Measurements from ENCODE around the gene STRADA.

STRADA gene

DNA sequence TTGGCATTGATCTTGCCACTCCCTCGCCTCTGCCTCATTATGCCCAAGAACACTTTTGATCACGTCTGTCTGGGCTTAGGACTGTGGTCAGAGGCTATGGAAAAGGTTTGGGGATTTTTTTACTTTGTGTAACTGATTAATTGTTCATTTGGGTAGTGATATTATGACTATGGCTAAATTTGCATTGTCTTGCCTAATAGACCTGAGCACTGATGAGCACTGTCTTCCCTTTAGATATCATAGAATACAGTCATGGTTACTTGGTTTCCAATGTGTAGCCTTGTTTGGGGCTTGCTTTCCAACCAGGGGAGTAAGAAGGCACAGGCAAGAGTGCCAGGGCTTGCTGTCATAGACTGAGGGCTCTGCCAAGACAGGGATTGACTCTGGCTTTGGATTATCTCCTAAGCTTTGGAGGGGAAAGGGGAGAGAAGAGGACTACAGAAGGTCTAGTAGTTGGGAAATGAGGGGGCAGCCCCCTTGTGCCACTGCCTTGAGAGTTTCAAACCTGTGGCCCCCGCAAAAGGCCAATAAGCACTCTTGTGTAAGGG is 55.4 kb downstream of the STRADA start:
- DNase-seq, result no peak

DNA sequence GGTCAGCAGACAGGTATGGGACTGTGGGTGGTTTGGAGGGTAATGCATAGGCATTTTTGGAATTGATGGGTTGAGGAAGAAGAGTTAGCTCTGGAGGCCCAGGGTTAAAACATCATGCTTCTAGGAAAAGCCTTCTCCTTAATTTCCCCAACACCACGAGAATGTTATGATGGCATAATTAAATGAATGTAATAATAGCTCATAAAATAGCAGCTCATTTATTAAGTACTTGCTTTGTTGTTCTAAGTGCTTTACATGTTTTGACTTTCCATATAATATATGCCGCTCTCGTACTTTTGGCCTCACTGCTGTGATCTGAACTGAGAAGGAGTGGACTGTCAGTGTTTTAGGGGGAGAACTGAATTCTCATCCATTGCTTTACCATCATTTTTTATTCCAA is 56.0 kb downstream of the STRADA start:
- DNase-seq, result no peak

DNA sequence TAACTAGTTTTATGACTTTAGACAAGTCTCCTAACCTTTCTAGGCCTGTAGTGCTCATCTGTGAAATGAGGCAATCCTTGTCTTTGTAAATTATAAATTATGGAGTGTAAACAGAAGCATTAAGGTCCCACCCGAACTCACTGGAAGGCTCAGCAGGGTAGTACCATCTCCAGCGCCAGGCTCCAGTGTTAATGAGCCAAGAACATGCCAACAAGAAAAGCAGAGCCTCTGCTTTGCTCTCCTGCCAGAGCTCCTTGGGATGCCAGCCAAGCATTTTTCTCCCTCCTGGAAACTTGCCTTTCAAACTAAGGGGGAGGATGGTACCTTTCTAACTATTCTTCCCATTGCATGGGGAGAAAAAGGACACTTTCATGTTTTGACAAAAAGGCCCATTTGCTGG is 56.6 kb downstream of the STRADA start:
- DNase-seq, result peak in 16 of 51 donors; percentile 18 to 57 (median 36)

DNA sequence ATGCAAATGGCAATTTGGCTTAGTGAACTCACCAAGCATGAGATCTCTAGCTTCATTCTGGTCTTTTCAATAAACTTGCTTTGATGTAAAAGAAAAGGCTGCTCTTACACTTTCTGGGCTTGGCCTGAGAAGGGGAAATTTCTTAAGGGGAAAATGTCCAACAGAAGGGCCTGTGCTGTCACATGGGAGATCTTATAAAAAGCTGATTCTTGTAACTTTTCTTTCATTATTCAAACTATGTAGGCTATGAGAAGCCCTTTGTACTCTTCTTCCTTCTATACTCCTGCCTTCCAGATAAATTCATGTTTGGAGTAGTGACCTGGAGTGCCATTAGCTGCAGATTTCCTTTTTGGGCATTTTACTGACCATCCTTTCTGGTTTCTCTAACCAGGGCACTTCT is 58.6 kb downstream of the STRADA start:
- DNase-seq, result no peak

DNA sequence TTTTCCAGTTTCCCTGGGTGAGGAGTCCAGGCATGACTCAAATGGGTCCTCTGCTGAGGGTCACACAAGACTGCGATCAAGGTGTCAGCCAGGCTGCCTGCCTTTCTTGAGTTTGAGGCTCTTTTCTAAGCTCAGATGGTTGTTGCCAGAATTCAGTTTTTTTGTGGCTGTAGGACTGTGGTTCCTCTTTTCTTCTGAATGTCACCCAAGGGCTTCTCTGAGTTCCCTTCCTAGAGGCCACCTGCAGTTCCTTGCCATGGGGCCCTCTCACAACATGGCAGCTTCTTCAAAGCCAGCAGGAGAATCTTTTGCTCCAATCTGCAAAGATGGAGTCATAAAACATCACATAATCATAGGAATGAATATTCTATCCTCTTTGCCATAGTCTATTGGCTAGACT is 59.2 kb downstream of the STRADA start:
- DNase-seq, result no peak

DNA sequence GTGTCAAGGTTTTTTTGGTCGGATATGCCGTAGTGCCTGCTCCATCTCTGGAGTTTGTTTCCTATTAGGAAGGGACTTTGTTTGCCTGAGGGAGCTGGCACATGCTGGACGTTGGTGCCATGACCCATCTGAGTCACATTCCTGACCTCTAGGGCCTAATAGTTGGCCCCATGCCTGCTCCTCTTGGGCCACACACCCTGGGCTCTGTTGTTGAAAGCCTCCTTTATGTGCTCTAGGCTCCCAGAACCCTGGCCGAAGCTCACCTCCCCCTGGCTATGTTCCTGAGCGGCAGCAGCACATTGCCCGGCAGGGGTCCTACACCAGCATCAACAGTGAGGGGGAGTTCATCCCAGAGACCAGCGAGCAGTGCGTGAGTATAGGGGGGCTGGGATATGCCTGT is 60.1 kb downstream of the STRADA start:
- DNase-seq, result no peak

DNA sequence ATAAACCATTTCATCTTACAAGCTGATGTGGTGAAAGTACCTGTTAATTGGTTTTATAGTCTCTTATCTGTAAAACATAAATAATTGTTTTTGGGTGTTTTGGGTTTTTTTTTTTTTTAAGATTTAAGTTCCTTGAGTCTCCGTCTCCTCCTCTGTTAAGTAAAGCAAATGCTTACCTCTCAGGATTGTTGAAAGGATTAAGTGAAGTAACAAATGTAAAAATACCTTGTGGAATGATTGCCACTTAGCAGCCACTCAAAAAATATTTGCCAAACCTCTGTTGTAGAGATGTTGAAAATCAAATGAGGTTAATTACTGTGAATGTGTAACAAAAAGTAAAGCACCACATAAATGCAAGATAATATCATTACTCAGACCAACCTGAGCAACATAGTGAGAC is 60.9 kb downstream of the STRADA start:
- no peak for DNase-seq

DNA sequence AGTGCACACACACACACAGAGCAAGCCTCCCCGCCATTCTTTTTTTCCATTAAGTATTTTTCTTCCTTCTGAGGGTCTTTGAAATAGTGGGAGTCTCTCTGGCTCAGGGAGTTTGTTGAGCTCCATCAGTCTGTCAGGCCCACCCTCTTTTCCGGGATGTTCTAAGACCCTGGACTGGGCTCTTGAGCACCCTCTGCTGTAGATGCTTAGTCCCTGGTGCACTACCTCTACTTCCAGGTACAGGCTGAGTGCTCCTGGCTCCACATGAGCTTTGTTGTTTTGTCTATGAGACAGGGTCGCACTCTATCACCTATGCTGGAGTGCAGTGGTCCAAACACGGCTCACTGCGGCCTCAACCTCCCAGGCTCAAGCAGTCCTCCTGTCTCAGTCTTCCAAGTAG is 62.4 kb downstream of the STRADA start:
- DNase-seq, result no peak

DNA sequence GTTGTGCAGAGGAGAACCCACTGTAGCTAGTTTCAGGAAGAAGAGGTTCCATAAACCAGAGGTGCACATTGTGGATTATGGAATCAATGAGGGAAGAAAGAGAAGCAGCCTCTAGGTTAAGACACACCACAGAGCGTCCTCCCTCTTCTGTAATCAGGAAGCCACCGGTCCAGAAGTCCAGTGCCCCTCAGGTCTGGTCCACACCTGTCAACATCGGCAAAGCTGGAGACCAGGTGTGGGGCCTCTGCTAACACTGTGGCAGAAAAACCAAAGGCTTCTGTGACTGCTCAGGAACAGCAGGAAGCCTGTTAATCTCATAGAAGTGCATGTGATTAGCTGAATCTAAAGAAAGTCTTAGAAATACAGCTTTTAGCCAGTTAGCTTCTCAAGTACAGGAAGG is 65.0 kb downstream of the STRADA start:
- no peak for DNase-seq

DNA sequence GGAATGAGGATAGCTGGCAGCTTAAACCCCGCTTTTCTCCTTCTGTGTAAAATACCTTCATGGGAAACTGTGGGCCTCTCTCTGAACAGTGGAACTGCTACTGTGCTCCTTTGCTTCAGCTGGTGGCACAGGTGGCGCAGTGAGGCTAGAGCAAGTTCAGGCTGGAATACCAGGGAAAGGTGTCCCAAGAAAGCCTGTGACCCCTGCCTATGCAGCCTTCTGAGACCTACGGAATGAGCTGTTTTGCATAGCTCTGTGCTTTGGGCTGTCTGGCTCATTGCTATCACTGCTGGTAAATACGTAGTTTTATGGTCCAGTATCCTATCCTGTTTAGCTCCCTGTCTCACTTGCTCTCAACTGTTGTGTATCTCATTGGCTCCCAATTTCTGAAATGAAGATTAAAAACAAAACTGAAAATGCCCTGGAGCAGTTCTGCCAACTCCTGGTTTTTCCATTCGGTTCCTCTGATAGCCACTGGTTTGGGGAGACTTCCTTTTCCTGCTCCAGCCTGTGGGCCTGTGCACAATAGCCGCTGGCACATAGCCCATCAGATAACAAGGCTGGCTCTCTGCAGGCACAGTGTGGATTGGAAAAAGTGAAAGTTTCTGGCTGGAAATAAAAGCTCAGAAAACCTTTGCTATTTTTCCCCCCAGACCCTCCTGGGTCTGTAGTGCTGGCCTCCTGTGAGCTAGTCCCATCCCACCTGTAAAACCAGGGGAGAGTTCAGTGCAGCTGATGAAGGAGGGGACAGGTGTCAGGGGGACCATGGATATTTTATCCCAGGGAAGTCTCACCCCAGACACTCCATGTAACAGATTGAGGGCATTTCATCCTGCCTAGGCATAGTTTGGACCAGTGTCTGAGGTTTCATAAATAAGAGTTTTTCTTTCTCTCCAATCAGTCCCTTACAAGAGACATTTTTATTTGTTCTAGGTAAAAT is 65.7 kb downstream of the STRADA start:
- peak in 13 of 51 donors; percentile 17 to 42 (median 27) for DNase-seq

DNA sequence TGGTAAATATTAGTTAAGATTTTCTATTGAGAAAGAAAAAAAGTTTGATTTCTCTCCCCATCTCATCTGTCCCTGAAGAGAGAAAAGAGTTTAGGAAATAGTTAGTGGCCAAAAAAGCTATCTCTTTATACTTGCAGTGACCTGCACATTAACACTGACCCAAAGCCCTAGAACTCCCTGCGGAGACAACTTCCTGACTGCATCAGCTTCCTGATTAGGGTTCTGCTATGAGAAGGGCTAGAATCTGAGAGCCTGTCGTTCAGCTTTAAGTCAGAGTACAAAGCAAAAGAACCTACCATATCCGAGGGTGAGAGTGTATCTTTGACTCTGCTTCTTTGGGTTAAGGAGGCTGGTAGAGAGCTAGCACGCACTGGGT is 66.4 kb downstream of the STRADA start:
- DNase-seq, result no peak

DNA sequence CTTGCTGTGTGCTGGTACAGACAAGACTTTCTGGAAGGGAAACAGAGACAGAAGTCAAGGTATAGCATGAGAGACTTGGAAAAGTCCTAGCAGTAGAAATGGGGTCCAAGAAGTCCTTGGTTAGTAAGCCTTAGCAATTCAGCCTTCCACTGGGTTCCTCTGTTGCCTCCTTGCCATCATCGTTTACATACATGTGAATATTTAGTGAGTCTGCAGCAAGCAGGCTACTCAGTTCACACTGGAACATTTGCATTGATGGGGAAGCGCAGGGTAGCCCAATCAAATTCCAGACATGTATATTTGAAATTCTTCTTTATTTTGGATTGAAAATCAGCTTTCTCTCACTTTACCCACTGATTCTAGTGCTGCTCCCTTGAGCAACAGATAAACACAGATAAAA is 68.7 kb downstream of the STRADA start:
- DNase-seq, result no peak

DNA sequence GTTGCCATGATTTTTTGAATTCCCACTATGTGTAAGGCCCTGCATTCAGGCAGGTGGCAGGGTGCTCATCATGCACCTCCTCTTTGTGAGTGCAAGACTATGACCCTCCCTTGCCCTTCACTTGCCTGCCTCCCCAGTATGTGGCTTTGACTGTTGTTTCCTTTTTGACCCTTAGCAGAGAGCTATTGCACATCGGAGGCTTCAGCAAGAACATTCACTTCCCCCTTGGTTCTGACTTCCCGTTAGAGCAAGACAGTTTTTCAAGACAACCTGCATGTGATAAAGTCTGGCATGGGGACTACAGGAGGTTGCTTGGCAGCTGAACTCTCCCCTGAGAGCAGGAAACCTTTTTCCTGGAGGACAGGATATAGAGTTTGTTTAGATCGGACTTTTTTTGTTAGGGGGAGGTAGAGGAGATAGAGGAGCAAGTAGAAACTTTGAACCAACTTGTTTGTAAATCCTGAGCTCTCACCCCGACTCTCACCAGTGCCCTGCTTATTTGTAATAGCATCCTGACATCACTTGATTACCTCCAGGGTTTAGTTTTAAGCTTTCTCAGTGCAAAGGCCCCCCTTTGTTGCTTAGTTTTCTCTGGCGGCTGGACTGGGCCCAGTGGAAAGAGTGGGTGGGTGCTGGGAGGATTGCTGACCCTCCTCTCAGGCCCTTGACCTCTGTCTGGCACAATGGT is 75.9 kb downstream of the STRADA start:
- DNase-seq, result peak in 2 of 51 donors; percentile 19 to 27

DNA sequence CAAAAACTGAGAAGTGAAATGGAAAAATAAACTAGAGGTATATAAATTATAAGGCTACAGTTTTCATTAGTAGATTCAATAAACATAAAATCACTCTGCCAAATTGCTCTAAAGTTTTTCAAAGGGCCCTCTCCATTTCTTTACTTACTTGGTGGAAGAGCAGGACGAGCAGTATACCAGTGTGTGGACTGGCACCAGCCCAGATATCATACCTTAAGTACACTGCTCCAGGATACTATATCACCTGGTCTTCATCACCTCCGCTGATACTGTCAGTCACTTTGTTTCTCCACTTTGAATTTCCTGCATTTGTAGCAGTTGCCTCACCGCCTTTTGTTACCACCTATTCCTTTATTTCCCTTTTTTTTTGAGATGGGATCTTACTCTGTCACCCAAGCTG is 81.7 kb downstream of the STRADA start:
- DNase-seq, result no peak

DNA sequence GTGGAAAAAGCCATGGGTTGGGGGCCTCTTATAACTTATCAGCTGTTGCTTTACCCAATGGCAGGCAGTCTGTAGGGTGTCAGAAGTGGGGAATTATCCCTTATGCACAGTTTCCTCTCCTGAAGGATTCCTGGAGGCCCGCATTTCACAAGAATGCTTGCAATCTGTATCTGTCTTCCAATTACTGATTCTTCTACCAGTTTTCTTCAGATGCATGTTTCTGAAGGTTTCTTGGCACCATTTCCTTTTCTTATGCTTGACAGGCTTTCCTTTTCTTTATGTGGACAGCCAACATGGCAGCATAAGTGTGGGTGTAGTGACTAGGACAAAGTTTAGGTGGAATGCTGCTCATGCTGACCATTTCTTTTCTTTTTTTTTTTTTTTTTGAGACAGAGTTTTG is 83.2 kb downstream of the STRADA start:
- no peak for DNase-seq

DNA sequence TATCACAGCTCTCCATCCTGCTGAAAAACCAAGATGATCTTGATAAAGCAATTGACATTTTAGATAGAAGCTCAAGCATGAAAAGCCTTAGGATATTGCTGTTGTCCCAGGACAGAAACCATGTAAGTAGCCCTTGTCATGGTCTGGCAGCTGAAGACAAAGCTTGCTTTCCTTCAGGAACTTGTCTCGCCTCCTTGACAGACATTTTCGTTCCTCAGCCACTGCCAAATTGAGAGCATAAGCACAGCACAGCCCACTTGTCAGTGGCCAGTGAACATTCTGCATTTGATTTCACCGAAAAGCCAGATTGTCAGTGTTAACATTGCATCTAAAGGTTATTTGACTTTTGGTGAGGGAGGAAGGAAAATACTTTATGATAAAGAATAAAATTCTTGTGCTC is 83.8 kb downstream of the STRADA start:
- no peak for DNase-seq

DNA sequence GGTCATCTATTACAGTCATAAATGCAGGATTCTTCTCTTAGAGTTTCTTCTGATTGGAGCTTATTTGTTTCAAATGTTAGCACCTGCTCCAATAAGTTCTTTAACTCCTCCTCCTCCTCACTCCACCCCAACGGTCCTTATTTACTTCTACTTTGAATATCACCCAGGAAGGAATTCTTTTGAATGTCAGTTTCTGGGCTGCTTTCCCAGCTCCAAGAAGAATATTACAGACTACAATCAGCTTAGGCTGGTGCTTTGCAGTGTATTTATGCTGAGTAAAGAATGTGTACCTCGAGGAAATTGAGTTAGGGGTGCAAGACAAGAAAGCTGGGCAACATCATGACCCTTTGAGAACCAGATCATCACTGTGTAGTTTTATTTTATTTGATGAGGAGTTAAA is 88.5 kb downstream of the STRADA start:
- no peak for DNase-seq

All from hypothalamus (tissue), 51 donors.